Airway epithelial cell (primary cell): Measurements from ENCODE around the gene LRRC57. TPM values are rescaled to one million over a fixed set of nuclear protein-coding genes. Genes with fewer than 3 reads are reported as not detected.

Experiments
- total RNA-seq: library from RNA; depleted of rRNA; stranded (reverse); fragments of >200 nt; gene quantifications from 2 replicates; pipeline ENCODE4 v1.2.3, GENCODE V29; 2015

LRRC57 gene
- total RNA-seq: 10.7 and 19.0 TPM in 2 replicates

DNA sequence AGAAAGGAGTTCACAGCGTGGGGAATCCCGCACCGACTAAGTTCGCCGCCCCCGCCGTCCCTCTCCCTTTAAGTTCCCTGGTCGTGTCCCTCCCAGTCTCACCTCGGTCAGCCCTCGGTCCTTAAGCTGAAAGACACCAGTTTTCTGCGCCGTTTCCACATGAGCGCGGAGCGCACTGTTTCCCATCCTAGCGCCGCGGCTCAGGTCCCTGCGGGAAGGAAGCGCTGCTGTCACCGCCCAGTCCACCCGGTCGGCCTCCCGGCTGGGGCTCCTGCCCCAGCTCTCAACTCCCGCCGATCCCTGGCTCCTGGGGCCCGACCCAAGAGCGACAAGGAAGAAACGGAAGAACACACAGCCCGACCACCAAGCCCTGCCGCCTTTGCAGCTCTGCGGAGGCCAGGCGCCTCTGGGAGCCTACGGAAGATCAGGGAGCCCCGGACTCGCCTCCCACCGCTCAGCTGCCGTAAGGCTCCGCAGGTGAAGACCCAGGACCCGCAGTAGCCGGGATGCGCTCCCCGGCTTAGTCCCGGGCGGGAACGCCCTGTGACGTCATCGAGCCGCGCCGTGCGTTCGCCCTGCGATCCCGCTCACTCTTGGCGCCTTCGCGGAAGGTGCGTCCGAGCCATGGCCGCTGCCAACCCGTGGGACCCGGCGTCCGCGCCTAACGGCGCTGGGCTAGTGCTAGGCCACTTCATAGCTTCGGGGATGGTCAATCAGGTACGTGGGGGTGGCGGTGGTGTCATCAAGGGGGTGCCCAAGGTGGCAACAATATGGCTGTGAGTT is at the start of gene LRRC57, which contains the start of gene HAUS2:
Gene LRRC57, minus strand, starts transcription at position 545 of the 783 bp plus-strand sequence. Its CDS starts 359 bp downstream, at position 186.
Gene HAUS2, plus strand, starts transcription at position 590 of the 783 bp plus-strand sequence. Its CDS starts 35 bp downstream, at position 625.

DNA sequence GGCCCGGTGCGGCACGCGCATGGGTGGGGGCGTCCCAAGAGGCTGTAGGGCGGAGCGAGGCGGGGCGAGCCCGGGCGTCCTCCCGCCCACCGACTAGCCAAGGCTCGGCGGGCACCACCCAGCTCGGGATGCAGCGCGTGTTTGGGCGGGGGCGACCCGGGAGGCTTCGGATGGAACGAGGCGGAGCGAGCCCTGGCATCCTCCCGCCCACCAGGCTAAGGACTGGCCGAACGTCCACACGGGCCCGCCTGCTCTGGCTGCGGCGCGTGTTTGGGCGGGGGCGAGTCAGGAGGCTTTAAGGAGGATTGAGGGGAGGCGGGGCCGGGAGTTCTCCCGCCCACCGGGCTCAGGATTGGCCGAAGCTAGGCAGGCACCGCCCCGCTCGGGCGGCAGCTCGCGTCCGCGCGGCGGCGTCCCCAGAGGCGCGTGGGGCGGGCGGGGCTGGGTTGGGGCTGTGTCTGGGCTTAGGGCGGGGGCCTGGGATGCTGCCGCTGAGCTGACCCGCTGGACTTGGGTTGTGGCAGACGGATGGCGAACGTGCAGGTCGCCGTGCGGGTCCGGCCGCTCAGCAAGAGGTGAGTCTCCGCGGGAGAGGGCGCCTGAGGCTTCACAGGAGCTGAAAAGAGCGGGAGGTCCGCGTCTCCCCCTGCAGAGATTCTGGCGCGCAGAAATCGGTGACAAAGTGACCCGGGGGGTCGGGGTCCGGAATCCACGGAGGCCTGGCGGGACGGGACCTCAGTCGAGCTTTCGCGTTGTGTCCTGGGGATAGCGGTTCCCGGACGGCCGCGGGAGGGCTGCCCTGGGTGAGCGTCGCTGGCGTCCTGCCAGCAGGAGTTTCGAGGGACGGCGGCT is 26.8 kb upstream of the LRRC57 start, which contains the start of gene STARD9:
Gene STARD9, plus strand, starts transcription at position 419 of the 852 bp plus-strand sequence. Its CDS starts 110 bp downstream, at position 529.

DNA sequence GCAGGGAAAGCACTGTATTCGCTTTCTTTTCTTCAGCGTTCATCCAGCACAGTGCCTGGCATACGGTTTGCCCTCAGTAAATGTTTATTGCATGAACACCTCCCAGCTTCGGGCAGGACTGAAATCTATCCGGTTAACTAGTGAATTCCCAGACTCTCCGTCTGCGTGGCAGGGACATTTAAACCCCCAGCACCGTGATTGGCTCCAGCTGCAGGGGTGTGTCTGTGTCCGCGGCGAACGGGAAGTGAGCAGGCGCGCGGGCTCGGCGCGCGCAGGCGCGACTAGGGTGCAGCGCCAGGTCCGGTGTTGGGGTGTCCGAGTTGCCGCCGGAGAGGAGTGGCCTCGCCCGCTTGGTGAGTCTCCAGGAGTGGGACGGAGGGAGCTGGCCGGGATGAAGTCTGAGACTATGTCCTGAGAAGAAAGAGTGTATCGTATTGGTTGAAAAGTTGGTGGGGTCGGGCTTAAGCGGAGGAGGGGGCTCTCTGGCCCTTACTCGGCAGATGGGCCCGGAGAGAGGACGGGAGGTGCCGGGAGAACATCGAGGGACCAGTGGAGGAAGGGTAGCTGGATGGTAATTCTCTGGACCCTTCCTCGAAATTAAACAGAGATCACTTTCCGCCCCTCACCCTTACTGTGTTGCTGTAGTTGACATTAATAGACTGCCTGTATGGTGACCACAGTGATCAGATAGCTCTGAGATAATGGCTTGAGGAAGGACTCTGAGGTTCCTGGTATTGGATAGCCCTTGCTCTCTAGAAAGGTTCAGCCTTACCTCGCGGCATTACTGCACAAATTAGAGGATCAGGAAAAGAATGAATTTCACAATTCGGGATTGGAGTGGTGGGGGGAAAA is 53.0 kb downstream of the LRRC57 start, which contains the start of gene SNAP23:
Gene SNAP23, plus strand, starts transcription at position 274 of the 852 bp plus-strand sequence. CDS start 16,213 bp downstream, outside the sequence.

DNA sequence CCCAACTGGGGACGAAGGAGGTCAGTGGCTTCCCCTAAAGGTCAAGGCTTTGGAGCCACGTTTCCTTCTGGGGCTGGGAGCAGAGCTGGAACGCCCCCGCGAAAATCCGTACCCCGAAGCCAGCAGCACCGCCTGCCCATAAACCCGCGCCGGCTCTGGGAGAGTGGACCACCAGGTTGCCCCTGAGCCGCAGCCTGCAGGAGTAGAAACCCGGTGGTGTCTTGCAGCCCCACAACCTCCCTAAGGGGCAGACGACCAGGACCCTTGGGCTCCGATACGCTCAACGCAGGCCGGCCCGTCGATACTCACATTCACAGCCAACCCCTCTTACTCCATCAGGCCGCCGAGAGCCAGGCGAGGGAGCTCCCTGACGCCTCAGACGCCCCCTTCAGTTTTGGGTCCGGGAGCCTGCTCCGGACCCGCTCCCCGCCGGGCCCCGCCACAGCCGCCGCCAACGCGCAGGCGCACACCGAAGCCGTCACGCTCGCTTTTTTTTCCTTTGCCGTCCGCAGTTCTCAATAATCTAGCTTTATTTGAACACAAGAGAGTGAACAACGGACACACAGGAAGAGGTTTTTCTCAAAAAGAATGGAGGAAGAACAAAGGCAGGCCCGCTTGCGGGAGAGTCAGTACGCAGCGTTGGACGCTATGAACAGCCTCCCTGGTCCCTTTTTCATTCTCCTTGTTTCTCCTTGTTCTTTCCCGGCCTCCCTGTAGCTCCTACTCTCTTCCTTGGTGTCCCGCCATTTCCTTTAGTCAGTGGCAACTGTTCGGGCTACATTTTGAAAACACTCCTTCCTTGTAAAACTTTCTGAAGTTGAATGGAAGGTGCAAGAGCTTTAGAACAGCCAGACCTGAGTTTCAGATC is 57.7 kb downstream of the LRRC57 start, which contains the start of gene ZNF106:
Gene ZNF106, minus strand, starts transcription at position 471 of the 868 bp plus-strand sequence. CDS start 18,852 bp downstream, outside the sequence.

Other genes starting within 250 kb of the LRRC57 start
- gene CAPN3, start 189.3 kb downstream of the LRRC57 start, total RNA-seq: 1.5 and 1.7 TPM in 2 replicates
- 15.3 and 22.2 TPM in 2 replicates for gene ZNF106, start 57.7 kb downstream of the LRRC57 start, total RNA-seq
- gene SNAP23, start 53.2 kb downstream of the LRRC57 start, total RNA-seq: 34.5 and 42.5 TPM in 2 replicates
- gene HAUS2, start within 50 bp of the LRRC57 start, total RNA-seq: 34.4 and 54.6 TPM in 2 replicates
- gene STARD9, start 26.8 kb upstream of the LRRC57 start, total RNA-seq: 0.51 and 1.3 TPM in 2 replicates
- 8.7 and 11.7 TPM in 2 replicates for gene CDAN1, start 188.3 kb upstream of the LRRC57 start, total RNA-seq